Nasal cavity respiratory epithelium epithelial cell of viscerocranial mucosa (primary cell): ENCODE data around the gene HLA-DQA1. TPM values are rescaled to one million over a fixed set of nuclear protein-coding genes. Genes with fewer than 3 reads are reported as not detected.

Source experiments
- total RNA-seq: library from RNA; depleted of rRNA; stranded (reverse); fragments of >200 nt; gene quantifications from 2 replicates; pipeline ENCODE4 v1.2.3, GENCODE V29; 2014

Gene HLA-DQA1
- total RNA-seq = not detected in 2 replicates

DNA sequence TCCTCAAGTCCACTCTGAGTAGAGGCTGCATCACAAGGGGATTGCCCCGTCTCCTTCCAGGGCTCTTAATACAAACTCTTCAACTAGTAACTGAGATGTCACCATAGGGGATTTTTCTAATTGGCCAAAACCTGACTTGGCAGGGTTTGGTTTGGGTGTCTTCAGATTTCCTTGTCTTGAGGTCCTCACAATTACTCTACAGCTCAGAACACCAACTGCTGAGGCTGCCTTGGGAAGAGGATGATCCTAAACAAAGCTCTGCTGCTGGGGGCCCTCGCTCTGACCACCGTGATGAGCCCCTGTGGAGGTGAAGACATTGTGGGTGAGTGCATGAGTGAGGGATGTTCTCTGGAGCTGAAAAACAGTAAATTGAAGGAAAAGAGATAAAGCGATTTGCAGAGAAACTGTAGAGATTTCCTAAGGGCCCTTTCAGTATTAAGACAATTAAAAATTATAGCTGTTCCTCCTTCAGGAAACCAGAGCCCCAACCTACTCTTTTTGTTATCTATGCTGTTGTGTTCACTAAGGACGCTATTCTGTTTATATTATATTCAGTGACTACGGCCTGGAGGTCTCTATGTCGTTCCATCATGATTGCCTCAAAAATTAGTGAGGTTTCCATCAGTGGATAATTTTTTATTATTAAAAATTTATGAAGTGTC lies at the start of gene HLA-DQA1:
TSS of gene HLA-DQA1 (plus strand) at position 188 of the 662 bp plus-strand sequence. CDS start at position 241, 53 bp downstream.

DNA sequence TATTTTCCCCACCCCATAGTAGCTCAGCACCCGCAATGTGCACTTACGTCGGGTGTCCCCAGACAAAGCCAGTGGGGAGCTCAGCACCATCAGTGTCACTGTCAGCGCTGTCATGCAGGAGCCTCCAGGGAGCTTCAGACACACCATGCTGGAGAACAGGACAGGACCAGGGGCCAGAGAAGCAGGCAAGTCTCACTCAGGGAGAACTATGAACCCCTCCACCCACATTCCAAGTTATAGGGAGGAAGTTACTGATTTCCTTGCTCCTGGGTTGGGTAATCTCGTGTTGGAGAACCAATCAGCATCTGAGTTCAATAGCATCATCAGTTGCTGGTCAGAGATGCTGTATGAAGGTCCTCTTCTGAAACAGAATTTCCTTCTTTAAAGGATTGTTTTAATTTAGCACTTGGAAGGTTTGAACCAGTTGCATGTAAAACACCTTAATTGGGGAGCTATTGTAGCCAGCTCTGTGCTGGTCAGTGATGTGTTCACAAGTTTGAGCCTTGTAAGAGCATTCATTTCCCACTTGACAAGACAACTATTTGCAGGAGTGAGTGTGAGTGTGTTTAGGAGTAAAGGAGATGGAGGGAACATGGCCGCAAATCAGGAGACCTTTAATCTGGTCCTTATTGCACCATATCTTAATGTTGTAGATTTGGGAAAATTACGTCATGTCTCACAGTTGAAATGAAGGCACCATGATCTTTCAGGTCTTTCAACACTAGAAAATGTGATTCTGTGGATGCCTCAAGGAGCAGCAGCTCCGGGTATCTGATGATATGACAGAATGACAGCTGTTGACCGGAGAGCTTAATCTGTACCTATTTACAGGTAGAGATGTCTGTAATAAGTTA lies 47.4 kb upstream of the HLA-DQA1 start, which contains the start of gene HLA-DRB1:
TSS of gene HLA-DRB1 (minus strand) at position 253 of the 854 bp plus-strand sequence. CDS start at position 147, 106 bp downstream.

DNA sequence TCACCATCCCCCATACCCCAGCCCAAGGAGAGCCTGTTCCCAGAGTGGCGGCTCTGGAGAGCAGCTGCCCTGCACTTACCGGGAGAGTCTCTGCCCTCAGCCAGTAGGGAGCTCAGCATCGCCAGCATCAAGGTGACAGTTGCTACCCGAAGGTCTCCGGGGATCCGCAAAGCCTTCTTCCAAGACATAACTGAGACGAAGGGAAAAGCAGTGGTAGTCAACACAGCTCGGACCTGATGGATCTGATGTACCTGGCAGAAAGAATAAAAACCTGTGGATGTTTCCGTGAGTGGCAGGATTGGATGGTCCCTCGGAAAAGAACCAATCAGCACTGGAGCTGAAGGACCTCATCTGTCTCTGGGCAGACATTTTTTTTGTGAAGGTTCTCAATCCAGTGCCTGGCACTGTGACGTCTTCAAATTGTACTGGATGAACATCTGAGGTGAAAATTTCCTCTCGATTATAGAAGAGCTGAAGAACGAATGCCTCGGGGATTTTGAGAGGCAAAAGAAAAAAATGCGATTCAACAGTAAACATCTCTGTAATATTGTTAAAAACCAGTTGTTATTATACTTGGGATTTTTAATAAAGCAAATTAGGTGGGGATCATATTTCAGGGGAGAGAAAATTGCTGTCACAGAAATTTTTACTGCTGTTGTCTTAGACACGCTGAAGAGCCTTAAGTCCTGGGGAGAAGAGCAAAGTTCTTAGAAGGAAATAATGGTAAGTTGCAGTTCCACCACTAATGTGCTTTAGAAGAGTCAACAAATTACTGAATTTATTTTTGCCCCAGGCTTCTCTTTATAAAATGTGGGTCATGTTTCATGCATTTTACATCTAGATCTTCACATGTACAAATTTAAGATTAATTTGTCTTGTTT lies 29.5 kb downstream of the HLA-DQA1 start, which contains the start of gene HLA-DQB1:
TSS of gene HLA-DQB1 (minus strand) at position 238 of the 881 bp plus-strand sequence. CDS start at position 188, 50 bp downstream.

Other genes with a start within 250 kb of the HLA-DQA1 start
- gene BTNL2, start 230.2 kb upstream of the HLA-DQA1 start, total RNA-seq = 0.34 TPM in 1 of 2 replicates, not detected in the other
- under 0.01 and 1.1 TPM in 2 replicates for gene HLA-DRA, start 197.5 kb upstream of the HLA-DQA1 start, total RNA-seq
- gene HLA-DRB5, start 107.1 kb upstream of the HLA-DQA1 start, total RNA-seq = not detected in 2 replicates
- 0.21 TPM in 1 of 2 replicates, not detected in the other for gene HLA-DRB1, start 47.6 kb upstream of the HLA-DQA1 start, total RNA-seq
- gene HLA-DQB1, start 29.3 kb downstream of the HLA-DQA1 start, total RNA-seq = not detected in 2 replicates
- gene HLA-DQA2, start 104.0 kb downstream of the HLA-DQA1 start, total RNA-seq = not detected in 2 replicates
- not detected in 2 replicates for gene HLA-DQB2, start 126.1 kb downstream of the HLA-DQA1 start, total RNA-seq
- 1.0 and 1.1 TPM in 2 replicates for gene HLA-DOB, start 179.6 kb downstream of the HLA-DQA1 start, total RNA-seq
- 23.6 and 66.8 TPM in 2 replicates for gene TAP2, start 201.3 kb downstream of the HLA-DQA1 start, total RNA-seq
- gene PSMB8, start 206.6 kb downstream of the HLA-DQA1 start, total RNA-seq = 12.6 and 29.1 TPM in 2 replicates
- gene TAP1, start 216.3 kb downstream of the HLA-DQA1 start, total RNA-seq = 48.9 and 63.9 TPM in 2 replicates
- 1.4 and 8.9 TPM in 2 replicates for gene PSMB9, start 216.8 kb downstream of the HLA-DQA1 start, total RNA-seq